Heart left ventricle (tissue), 16 donors: ENCODE data around the gene DDX10. TPM values are rescaled to one million over a fixed set of nuclear protein-coding genes. Genes with fewer than 3 reads are reported as not detected.

Source experiments
- ATAC-seq, 4 donors: fragments of 200-7000 bp; cut with Tn5 transposase; one replicate each; pipeline ENCODE4 v1.9.1; 2020 to 2022; ENCODE audit warnings: moderate library complexity in 4 of 4, mild to moderate bottlenecking in 3 of 4, moderate number of reproducible peaks in 1 of 4
- DNase-seq, 5 donors: peaks; one replicate each; pipeline ENCODE4 v3.0.0-alpha.2; 2020
- H3K27ac ChIP-seq, 12 donors: fragments of 200-600 bp; sonication (generic) in 4 of 12; one replicate each; pipeline versions ENCODE4 v1.5.0 to v1.8.0; 2016 to 2022; ENCODE audit warnings: mild to moderate bottlenecking in 2 of 12
- H3K27me3 ChIP-seq, 9 donors: fragments of 200-600 bp; sonication (generic) in 2 of 9; one replicate each; pipeline versions ENCODE4 v1.5.1 to v1.8.0; 2016 to 2022; ENCODE audit warnings: mild to moderate bottlenecking in 3 of 9
- H3K36me3 ChIP-seq, 9 donors: fragments of 200-600 bp; sonication (generic) in 2 of 9; one replicate each; pipeline versions ENCODE4 v1.5.0 to v1.8.0; 2018 to 2022; ENCODE audit warnings: mild to moderate bottlenecking in 2 of 9
- H3K4me1 ChIP-seq, 12 donors: fragments of 200-600 bp; sonication (generic) in 4 of 12; one replicate each; pipeline versions ENCODE4 v1.5.0 to v1.8.0; 2016 to 2022; ENCODE audit warnings: mild to moderate bottlenecking in 3 of 12
- H3K4me3 ChIP-seq, 12 donors: fragments of 200-600 bp; sonication (generic) in 4 of 12; one replicate each; pipeline versions ENCODE4 v1.5.0 to v1.8.0; 2017 to 2022; ENCODE audit warnings: mild to moderate bottlenecking in 9 of 12, moderate library complexity in 4 of 12
- H3K9me3 ChIP-seq, 12 donors: fragments of 200-600 bp; sonication (generic) in 4 of 12; one replicate each; pipeline versions ENCODE4 v1.5.0 to v1.8.0; 2016 to 2022; ENCODE audit warnings: mild to moderate bottlenecking in 1 of 12
- POLR2A ChIP-seq, 2 donors: fragments of 450-650 bp; IDR thresholded peaks; one replicate each; pipeline ENCODE4 v1.6.1; 2017; ENCODE audit warnings: antibody characterized with exemption in 2 of 2, mild to moderate bottlenecking in 2 of 2, moderate library complexity in 2 of 2
- WGBS, 4 donors: extraction: QIAGEN DNeasy Blood & Tissue Kit in 2 of 4; methylation state at CpG; one replicate each; pipeline versions ENCODE4 v1.1.5 to v1.1.7; 2013 to 2018; 5-methylcytosine and 5-hydroxymethylcytosine counted together
- intact Hi-C, 10 donors: fragments of 100-400 bp; cut with DNase I; formaldehyde crosslinking; loops; one replicate each; pipeline versions ENCODE4 v1.11.1 to v1.14.2; 2022
- polyA plus RNA-seq, 2 donors: library from polyadenylated mRNA; stranded (reverse); fragments of 200-250 nt; gene quantifications; one replicate each; pipeline ENCODE4 v1.2.3, GENCODE V29; 2013
- total RNA-seq, 9 donors: library from RNA; depleted of rRNA in 2 of 9; stranded (reverse); fragments of >200 nt in 2 of 9; fragmentation: NEBNext Ultra II Directional in 3 of 9; extraction: Animal tissue kit (Norgen Biotek cat#: 25700) in 3 of 9; gene quantifications; one replicate each; pipeline versions ENCODE4 v1.1.0 to v1.2.4, GENCODE V29; 2016 to 2023
- TF ChIP-seq, protein P1 (sequence below), 12 donors: fragments of 200-600 bp; sonication (generic) in 4 of 12; IDR thresholded peaks; one replicate each; pipeline versions ENCODE4 v1.5.0 to v1.8.0; 2018 to 2022; ENCODE audit warnings: antibody characterized with exemption in 12 of 12, mild to moderate bottlenecking in 5 of 12
- donor health status: ischemic (EF 13 %, LVEDD 7.1; RV severe dilation, severe dysfunction).
- donor health status: healthy with polysubstance abuse.
- donor health status: DM: no; HTN: yes; CAD: no.
- donor health status: DM: no; HTN: no; CAD: no.
- donor health status: ischemic (EF 25% LVEDD 6.9; RV normal size, moderate dysfunction).
- donor health status: ischemic (EF 25% LVEDD 5.7; RV mildly dilated, moderate dysfunction).
- donor health status: healthy.
- donor health status: DM: yes; HTN: yes; CAD: no.
- donor health status: ischemic (EF 35%, LVEDD 5.7; RV mildly dilated, moderate dysfunction).
- donor health status: nonischemic (EF 11% LVEDD 7.7; RV severe dilation, severe dysfunction).
- donor health status: DM: yes; HTN: yes; CAD: no.
- donor health status: PGD.
- donor health status: ischemic (EF 29% LVEDD 5.4; RV normal size, mild dysfunction).
- donor health status: nonischemic (EF 23%, LVEDD 6.1; RV moderate dilation, normal function).

Gene DDX10
- total and polyA plus RNA-seq, 11 donors = 8.3 to 17.2 (median 12.1) TPM

DNA sequence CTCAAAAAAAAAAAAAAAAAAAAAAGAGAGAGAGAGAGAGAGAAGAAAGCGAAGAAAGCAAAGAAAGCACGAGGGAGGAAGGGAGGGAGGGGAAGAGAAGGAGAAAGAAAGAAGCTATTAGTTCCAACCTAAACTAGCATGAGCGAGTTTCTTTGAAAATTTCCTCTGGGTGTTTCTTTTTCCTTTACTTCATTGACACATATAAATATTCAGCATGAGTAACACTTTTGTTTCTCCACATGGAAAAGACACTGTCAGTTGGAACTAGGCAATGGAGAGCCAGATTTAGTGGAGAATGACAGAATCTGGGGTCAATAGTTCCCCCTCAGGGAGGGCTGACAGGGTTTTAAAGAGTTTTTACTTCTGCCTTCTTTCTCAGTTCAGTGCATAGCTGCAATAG, 257.4 kb downstream of the DDX10 start:
- no peak for ATAC-seq
- intact Hi-C loops = no loop called here

DNA sequence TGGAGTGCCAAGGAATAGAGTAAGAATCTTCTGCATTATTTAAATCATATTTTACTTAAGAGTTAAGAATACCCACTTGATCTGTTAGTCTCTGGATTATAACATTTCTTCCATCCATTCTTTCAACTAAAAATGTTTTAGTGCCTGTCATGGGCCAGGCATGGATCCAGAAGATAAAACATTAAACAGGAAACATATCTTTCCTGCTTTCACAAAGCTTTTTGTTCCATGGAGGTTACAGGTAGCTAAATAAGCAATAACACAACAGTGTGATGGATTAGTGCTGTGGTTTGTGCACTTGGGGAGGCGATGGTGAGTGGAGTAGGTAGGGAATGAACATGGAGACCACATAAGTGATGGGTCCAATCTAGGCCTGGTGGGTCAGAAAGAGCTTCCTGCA, 258.5 kb downstream of the DDX10 start:
- H3K27ac ChIP-seq = no peak overlapping the region
- intact Hi-C loops = no loop called here
- TF ChIP-seq, protein P1, sequence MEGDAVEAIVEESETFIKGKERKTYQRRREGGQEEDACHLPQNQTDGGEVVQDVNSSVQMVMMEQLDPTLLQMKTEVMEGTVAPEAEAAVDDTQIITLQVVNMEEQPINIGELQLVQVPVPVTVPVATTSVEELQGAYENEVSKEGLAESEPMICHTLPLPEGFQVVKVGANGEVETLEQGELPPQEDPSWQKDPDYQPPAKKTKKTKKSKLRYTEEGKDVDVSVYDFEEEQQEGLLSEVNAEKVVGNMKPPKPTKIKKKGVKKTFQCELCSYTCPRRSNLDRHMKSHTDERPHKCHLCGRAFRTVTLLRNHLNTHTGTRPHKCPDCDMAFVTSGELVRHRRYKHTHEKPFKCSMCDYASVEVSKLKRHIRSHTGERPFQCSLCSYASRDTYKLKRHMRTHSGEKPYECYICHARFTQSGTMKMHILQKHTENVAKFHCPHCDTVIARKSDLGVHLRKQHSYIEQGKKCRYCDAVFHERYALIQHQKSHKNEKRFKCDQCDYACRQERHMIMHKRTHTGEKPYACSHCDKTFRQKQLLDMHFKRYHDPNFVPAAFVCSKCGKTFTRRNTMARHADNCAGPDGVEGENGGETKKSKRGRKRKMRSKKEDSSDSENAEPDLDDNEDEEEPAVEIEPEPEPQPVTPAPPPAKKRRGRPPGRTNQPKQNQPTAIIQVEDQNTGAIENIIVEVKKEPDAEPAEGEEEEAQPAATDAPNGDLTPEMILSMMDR (IDR thresholded peaks at IDR 0.05) = no peak
- no peak for TF ChIP-seq POLR2A (IDR thresholded peaks at IDR 0.05)
- DNase-seq (no peak), ATAC-seq (no peak)
- H3K36me3 ChIP-seq = peaks cover 0 to 4% (median 0%) of the 10 kb centered on the region in 9 donors
- H3K9me3 ChIP-seq = no peaks in the 10 kb centered on the region
- peaks cover 0 to 3% (median 0%) of the 10 kb centered on the region in 12 donors for H3K4me1 ChIP-seq
- no peaks in the 10 kb centered on the region for H3K27me3 ChIP-seq
- no peak overlapping the region for H3K4me3 ChIP-seq
- WGBS, 4 donors = 83 to 97% (median 93%) methylated on average over 1 of the region's 1 CpG

More for the DNA sequence above, 257.4 kb downstream of the DDX10 start:
- H3K4me3 ChIP-seq = no peak overlapping the region
- peaks cover 0 to 4% (median 0%) of the 10 kb centered on the region in 9 donors for H3K36me3 ChIP-seq
- H3K27me3 ChIP-seq = no peaks in the 10 kb centered on the region
- H3K4me1 ChIP-seq = no peaks in the 10 kb centered on the region
- DNase-seq = no peak
- no peak overlapping the region for H3K27ac ChIP-seq
- 85 to 93% (median 90%) methylated on average over 3 of the region's 3 CpGs for WGBS, 4 donors
- no peaks in the 10 kb centered on the region for H3K9me3 ChIP-seq
- TF ChIP-seq POLR2A (IDR thresholded peaks at IDR 0.05) = no peak
- TF ChIP-seq, protein P1 (IDR thresholded peaks at IDR 0.05) = no peak

DNA sequence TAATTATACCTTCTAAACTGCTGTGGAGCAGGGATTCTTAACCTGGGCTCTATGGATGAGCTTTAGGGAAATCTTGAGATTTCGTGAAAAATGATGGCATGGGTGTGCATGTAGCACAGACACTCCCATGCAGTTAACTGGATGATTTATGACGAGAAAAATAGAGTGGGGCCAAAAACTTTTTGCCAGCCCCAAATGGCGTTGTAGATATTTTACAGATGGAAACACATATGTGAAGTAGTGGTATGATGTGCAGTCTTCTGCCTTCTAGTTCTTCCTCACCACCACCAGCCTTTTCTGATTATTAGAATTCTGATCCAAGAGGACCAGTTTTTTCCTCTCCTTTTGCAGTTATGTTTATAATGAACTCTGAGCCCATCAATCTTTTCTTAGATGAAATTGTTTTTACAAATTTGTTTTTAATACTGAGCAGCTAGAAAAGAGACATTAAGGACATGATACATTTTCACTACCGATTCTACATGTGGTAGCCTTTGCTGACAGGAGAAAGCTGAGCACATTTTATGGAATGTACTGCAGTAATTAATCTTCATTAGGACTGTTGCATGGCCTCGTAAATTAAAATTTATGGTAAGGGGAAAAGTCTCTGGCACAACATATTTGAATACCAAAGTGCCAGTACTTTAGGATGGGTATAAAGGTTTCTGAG, 261.4 kb downstream of the DDX10 start:
- peaks cover 0 to under 1% (median 0%) of the 10 kb centered on the region in 9 donors for H3K36me3 ChIP-seq
- 95 to 98% (median 97%) methylated on average over 5 of the region's 5 CpGs for WGBS, 4 donors
- TF ChIP-seq, protein P1 (IDR thresholded peaks at IDR 0.05) = no peak
- TF ChIP-seq POLR2A (IDR thresholded peaks at IDR 0.05) = no peak
- H3K4me3 ChIP-seq = no peak overlapping the region
- no peak overlapping the region for H3K27ac ChIP-seq
- ATAC-seq (no peak), DNase-seq (no peak)
- no peaks in the 10 kb centered on the region for H3K27me3 ChIP-seq
- intact Hi-C loops = no loop called here
- H3K9me3 ChIP-seq = no peaks in the 10 kb centered on the region
- peaks cover 0 to 3% (median 0%) of the 10 kb centered on the region in 12 donors for H3K4me1 ChIP-seq

DNA sequence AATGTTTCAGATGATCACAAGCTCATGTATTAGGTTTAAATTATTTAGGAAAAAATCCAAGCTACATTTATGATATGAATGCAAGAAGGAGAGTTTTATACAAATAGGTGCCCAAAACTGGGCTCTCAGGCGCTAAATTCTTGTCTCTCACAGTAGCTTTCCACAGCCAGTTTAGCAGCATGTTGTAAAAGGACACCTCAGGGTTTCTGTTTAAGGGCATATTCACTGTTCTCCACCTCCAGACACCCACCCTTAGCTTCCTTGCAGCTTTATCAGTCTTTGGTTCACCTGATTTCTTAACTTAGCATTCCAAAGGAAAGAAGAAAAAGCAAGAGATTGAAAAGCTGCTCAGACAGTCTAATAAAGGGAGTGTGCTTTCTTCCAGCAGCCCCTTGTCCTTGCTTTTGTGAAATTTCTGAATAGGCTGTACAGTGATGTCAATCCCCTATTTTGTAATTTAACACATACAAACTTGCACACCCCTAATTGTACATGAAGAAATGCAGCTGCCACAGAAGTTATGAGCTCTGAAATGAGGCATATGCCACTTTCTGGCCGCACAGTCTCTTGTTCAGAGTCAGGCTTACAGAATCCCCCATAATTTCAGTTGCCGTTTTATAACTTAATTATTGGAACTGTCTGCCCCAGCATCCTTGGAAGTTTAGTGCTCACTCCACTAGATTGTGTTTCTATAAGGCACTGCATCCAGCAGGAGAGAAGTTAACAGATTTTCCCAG, 262.1 kb downstream of the DDX10 start:
- ATAC-seq (no peak), DNase-seq (no peak)
- 89 to 95% (median 93%) methylated on average over 3 of the region's 3 CpGs for WGBS, 4 donors
- no peak overlapping the region for H3K4me3 ChIP-seq
- no peaks in the 10 kb centered on the region for H3K9me3 ChIP-seq
- H3K27me3 ChIP-seq = no peaks in the 10 kb centered on the region
- TF ChIP-seq, protein P1 (IDR thresholded peaks at IDR 0.05) = no peak
- no peak for TF ChIP-seq POLR2A (IDR thresholded peaks at IDR 0.05)
- peaks cover 0 to 3% (median 0%) of the 10 kb centered on the region in 12 donors for H3K4me1 ChIP-seq
- intact Hi-C loops = no loop called here
- H3K36me3 ChIP-seq = peaks cover 0 to 2% (median 0%) of the 10 kb centered on the region in 9 donors
- no peak overlapping the region for H3K27ac ChIP-seq
